ENCODE measurements around the gene HYDIN. TPM values are rescaled to one million over a fixed set of nuclear protein-coding genes. Genes with fewer than 3 reads are reported as not detected.

The HYDIN gene
- total RNA-seq, 6 donors from 2014 or later = 1.6 to 62.0 (median 18.1) TPM

- WGBS, 2 donors = 94 to 96% methylated on average over 13 of the region's 13 CpGs
- TF ChIP-seq, protein P1, sequence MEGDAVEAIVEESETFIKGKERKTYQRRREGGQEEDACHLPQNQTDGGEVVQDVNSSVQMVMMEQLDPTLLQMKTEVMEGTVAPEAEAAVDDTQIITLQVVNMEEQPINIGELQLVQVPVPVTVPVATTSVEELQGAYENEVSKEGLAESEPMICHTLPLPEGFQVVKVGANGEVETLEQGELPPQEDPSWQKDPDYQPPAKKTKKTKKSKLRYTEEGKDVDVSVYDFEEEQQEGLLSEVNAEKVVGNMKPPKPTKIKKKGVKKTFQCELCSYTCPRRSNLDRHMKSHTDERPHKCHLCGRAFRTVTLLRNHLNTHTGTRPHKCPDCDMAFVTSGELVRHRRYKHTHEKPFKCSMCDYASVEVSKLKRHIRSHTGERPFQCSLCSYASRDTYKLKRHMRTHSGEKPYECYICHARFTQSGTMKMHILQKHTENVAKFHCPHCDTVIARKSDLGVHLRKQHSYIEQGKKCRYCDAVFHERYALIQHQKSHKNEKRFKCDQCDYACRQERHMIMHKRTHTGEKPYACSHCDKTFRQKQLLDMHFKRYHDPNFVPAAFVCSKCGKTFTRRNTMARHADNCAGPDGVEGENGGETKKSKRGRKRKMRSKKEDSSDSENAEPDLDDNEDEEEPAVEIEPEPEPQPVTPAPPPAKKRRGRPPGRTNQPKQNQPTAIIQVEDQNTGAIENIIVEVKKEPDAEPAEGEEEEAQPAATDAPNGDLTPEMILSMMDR (IDR thresholded peaks at IDR 0.05) = no peak
- TF ChIP-seq POLR2A (IDR thresholded peaks at IDR 0.05) (no peak), POLR2AphosphoS5 (IDR thresholded peaks at IDR 0.05) (no peak), EP300 (IDR thresholded peaks at IDR 0.05) (no peak)
- H3K27ac ChIP-seq = no peak overlapping the region
- H3K27me3 ChIP-seq = no peaks in the 10 kb centered on the region
- H3K4me1 ChIP-seq = peaks cover 0 to 7% (median 4%) of the 10 kb centered on the region in 4 donors
- no peak overlapping the region for H3K4me3 ChIP-seq
- H3K36me3 ChIP-seq = peaks cover 0 to 54% (median 14%) of the 10 kb centered on the region in 4 donors
- ATAC-seq (ENCODE audit: low FRiP score in 2 of 2) (no peak), DNase-seq (no peak)
- H3K9me3 ChIP-seq = no peaks in the 10 kb centered on the region
These were observed 456.3 kb downstream of the HYDIN start for GRCh38 chr16:70774261-70774660.

GRCh38 chr16:70772493-70772892 lies 458.0 kb downstream of the HYDIN start:
- WGBS, 2 donors = 85 to 87% methylated on average over 1 of the region's 1 CpG

DNA sequence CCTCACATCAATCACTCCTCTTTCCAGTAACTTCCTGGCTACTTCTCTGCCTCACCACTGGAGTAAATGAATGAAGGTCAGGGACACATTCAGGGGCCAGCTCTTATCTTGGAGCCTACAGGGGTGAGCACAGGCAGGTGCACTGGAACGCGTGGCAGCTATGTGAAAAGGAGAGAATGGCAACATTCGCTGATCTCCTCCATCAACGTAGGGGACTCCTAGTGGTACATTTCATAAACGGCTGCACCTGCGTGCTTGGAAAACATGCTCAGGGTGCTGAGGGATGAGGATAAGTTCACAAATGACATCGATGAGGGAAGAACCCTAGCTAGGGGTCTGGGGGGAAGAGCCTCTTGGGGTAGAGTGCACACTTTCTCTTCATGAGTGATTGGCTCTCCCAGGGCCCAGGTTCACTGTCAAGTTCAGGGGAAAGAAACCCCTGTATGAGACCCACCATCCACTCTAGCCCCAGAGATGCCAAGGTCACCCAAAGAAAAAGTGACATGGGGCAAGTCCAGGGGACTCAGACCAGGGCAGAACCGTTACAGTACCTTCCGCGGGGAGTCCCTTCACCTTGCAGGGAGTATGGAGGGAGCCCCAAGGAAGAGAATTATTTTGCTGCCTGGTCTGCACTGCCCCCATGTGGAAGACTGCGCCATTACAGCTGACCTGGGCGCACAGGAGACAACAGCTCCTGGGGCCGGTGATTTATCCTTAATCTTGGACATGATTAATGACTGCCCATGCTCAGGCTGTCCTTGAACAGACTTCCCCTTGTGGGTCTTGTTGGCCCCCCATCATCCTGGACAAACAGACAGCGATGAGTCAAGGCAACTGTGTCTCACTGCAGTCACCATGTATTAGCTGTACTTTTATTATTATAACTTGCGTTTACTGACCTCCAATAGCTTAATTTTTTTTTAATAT lies 459.6 kb downstream of the HYDIN start:
- Histone ChIP-seq H3K9me3 (no peaks in the 10 kb centered on the region), H3K4me1 (peaks cover 0 to 14% (median 5%) of the 10 kb centered on the region in 4 donors), H3K27ac (no peak overlapping the region), H3K36me3 (peaks cover 0 to 42% (median 12%) of the 10 kb centered on the region in 4 donors), H3K27me3 (no peaks in the 10 kb centered on the region), H3K4me3 (no peak overlapping the region)
- 41 to 43% methylated on average over 13 to 15 of the region's 15 CpGs for WGBS, 2 donors
- DNase-seq = peak in 1 of 2 donors; percentile 45
- TF ChIP-seq, protein P1 (IDR thresholded peaks at IDR 0.05) = peak; percentile 86 to 92 (median 90)
- TF ChIP-seq POLR2AphosphoS5 (IDR thresholded peaks at IDR 0.05) = no peak
- peak; percentile 78 to 80 for ATAC-seq (ENCODE audit: low FRiP score in 2 of 2)

More at GRCh38 chr16:70772493-70772892, 458.0 kb downstream of the HYDIN start:
- DNase-seq (no peak), ATAC-seq (ENCODE audit: low FRiP score in 2 of 2) (no peak)
- TF ChIP-seq POLR2AphosphoS5 (IDR thresholded peaks at IDR 0.05) (no peak), EP300 (IDR thresholded peaks at IDR 0.05) (no peak), POLR2A (IDR thresholded peaks at IDR 0.05) (no peak)
- TF ChIP-seq, protein P1 (IDR thresholded peaks at IDR 0.05) = no peak
- Histone ChIP-seq H3K27me3 (no peaks in the 10 kb centered on the region), H3K4me3 (no peak overlapping the region), H3K4me1 (peaks cover 0 to 14% (median 5%) of the 10 kb centered on the region in 4 donors), H3K9me3 (no peaks in the 10 kb centered on the region), H3K36me3 (peaks cover 0 to 38% (median 9%) of the 10 kb centered on the region in 4 donors), H3K27ac (no peak overlapping the region)

DNA sequence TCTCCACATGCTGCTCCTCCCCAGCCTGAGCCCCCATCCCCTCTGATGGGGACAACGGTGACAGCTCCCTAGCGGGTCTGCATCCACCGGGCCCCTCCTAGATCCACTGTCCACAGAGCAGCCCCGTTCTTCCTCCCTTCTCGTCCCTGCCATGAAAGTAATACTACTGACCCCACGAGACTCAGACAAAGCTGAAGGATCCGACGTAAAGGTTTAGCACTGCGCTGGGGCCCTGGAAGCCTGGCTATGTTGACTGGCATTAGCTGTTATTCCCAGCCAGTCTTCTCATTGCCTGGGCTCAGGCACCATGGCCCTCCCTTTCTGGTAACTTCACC lies 460.3 kb downstream of the HYDIN start:
- no peak for DNase-seq
- H3K4me1 ChIP-seq = peaks cover 0 to 14% (median 5%) of the 10 kb centered on the region in 4 donors
- ATAC-seq (ENCODE audit: low FRiP score in 2 of 2) = no peak
- H3K4me3 ChIP-seq = no peak overlapping the region
- 92 to 95% methylated on average over 9 of the region's 9 CpGs for WGBS, 2 donors
- no peaks in the 10 kb centered on the region for H3K27me3 ChIP-seq
- TF ChIP-seq POLR2A (IDR thresholded peaks at IDR 0.05) = no peak
- no peak for TF ChIP-seq EP300 (IDR thresholded peaks at IDR 0.05)
- TF ChIP-seq, protein P1 (IDR thresholded peaks at IDR 0.05) = no peak
- no peak for TF ChIP-seq POLR2AphosphoS5 (IDR thresholded peaks at IDR 0.05)
- H3K36me3 ChIP-seq = peaks cover 3 to 43% (median 16%) of the 10 kb centered on the region in 4 donors
- H3K27ac ChIP-seq = no peak overlapping the region
- no peaks in the 10 kb centered on the region for H3K9me3 ChIP-seq
